ENCODE measurements around the gene RAMACL.

The RAMACL gene

GRCh38 chr6:166573511-166574216, 12.8 kb downstream of the RAMACL start:
- no peak for DNase-seq (ENCODE audit: low read depth in 2 of 2)

- no peak for DNase-seq (ENCODE audit: low read depth in 2 of 2)
Observed at GRCh38 chr6:166572370-166573261, 13.9 kb downstream of the RAMACL start.

GRCh38 chr6:166570929-166571713, 15.4 kb downstream of the RAMACL start:
- DNase-seq (ENCODE audit: low read depth in 2 of 2), result no peak

GRCh38 chr6:166569206-166569605, 17.3 kb downstream of the RAMACL start:
- DNase-seq (ENCODE audit: low read depth in 2 of 2), result no peak

GRCh38 chr6:166567813-166568212, 18.7 kb downstream of the RAMACL start:
- DNase-seq (ENCODE audit: low read depth in 2 of 2), result no peak

- no peak for DNase-seq (ENCODE audit: low read depth in 2 of 2)
Observed at GRCh38 chr6:166567107-166567506, 19.4 kb downstream of the RAMACL start.

- no peak for DNase-seq (ENCODE audit: low read depth in 2 of 2)
Observed at GRCh38 chr6:166566026-166567011, 20.2 kb downstream of the RAMACL start.

GRCh38 chr6:166565084-166565967, 21.2 kb downstream of the RAMACL start:
- DNase-seq (ENCODE audit: low read depth in 2 of 2), result no peak

GRCh38 chr6:166563805-166564204, 22.7 kb downstream of the RAMACL start:
- no peak for DNase-seq (ENCODE audit: low read depth in 2 of 2)

- DNase-seq (ENCODE audit: low read depth in 2 of 2), result no peak
Observed at GRCh38 chr6:166563200-166563599, 23.3 kb downstream of the RAMACL start.

GRCh38 chr6:166562726-166563125, 23.8 kb downstream of the RAMACL start:
- no peak for DNase-seq (ENCODE audit: low read depth in 2 of 2)

- DNase-seq (ENCODE audit: low read depth in 2 of 2), result no peak
Observed at GRCh38 chr6:166561771-166562359, 24.6 kb downstream of the RAMACL start.

GRCh38 chr6:166560222-166560621, 26.3 kb downstream of the RAMACL start:
- no peak for DNase-seq (ENCODE audit: low read depth in 2 of 2)

GRCh38 chr6:166559662-166560061, 26.8 kb downstream of the RAMACL start:
- no peak for DNase-seq (ENCODE audit: low read depth in 2 of 2)

GRCh38 chr6:166559211-166559610, 27.3 kb downstream of the RAMACL start:
- no peak for DNase-seq (ENCODE audit: low read depth in 2 of 2)

GRCh38 chr6:166558156-166559005, 28.1 kb downstream of the RAMACL start:
- DNase-seq (ENCODE audit: low read depth in 2 of 2), result no peak

- no peak for DNase-seq (ENCODE audit: low read depth in 2 of 2)
Observed at GRCh38 chr6:166556863-166557322, 29.6 kb downstream of the RAMACL start.

GRCh38 chr6:166556336-166556735, 30.1 kb downstream of the RAMACL start:
- no peak for DNase-seq (ENCODE audit: low read depth in 2 of 2)

- DNase-seq (ENCODE audit: low read depth in 2 of 2), result no peak
Observed at GRCh38 chr6:166555086-166555485, 31.4 kb downstream of the RAMACL start.

Measured in stimulated activated CD8-positive, alpha-beta memory T cell treated with anti-CD3 and anti-CD28 coated beads, Interleukin-15, amount 100 ng/mL, for 4 hours (primary cell).